Measurements from ENCODE around the gene WDR88. TPM values are rescaled to one million over a fixed set of nuclear protein-coding genes. Genes with fewer than 3 reads are reported as not detected.

WDR88 gene
- total and polyA plus RNA-seq, 2 donors from 2014 or later, result not detected

- H3K4me3 ChIP-seq (ENCODE audit: low read length in 3 of 3), result peak overlapping the region; percentile 1 to 52 (median 9)
- no peaks in the 10 kb centered on the region for H3K9me3 ChIP-seq (ENCODE audit: control insufficient read depth in 2 of 3, insufficient read depth in 1 of 3, low read length in 3 of 3)
- intact Hi-C loops (cut with DNase I), result no loop called here
- peaks cover 0 to 3% (median 0%) of the 10 kb centered on the region in 3 donors for H3K4me1 ChIP-seq (ENCODE audit: control insufficient read depth in 2 of 3, insufficient read depth in 2 of 3, low read depth in 1 of 3, low read length in 3 of 3)
- DNase-seq, result peak in 2 of 5 donors; percentile 61 to 69
- no peaks in the 10 kb centered on the region for H3K36me3 ChIP-seq (ENCODE audit: control insufficient read depth in 2 of 3, insufficient read depth in 3 of 3, low read length in 3 of 3)
- H3K27ac ChIP-seq (ENCODE audit: low read depth in 2 of 2, low read length in 2 of 2), result no peak overlapping the region
- peak overlapping the region in 1 of 3 donors; percentile 34 for H3K9ac ChIP-seq (ENCODE audit: low read length in 3 of 3)
- no peak for FAIRE-seq
- no peaks in the 10 kb centered on the region for H3K27me3 ChIP-seq (ENCODE audit: control insufficient read depth, insufficient read depth, low read length)
- no peak for TF ChIP-seq CTCF (IDR thresholded peaks at IDR 0.05; ENCODE audit: borderline replicate concordance, extremely low read depth, insufficient read depth)
These were observed 63.9 kb downstream of the WDR88 start for GRCh38 chr19:33195645-33196347.

GRCh38 chr19:33196446-33197193 lies 64.7 kb downstream of the WDR88 start:
- no peaks in the 10 kb centered on the region for H3K27me3 ChIP-seq (ENCODE audit: control insufficient read depth, insufficient read depth, low read length)
- DNase-seq (no peak), FAIRE-seq (no peak)
- H3K27ac ChIP-seq (ENCODE audit: low read depth in 2 of 2, low read length in 2 of 2), result no peak overlapping the region
- H3K9ac ChIP-seq (ENCODE audit: low read length in 3 of 3), result no peak overlapping the region
- no peaks in the 10 kb centered on the region for H3K36me3 ChIP-seq (ENCODE audit: control insufficient read depth in 2 of 3, insufficient read depth in 3 of 3, low read length in 3 of 3)
- peaks cover 0 to 3% (median 0%) of the 10 kb centered on the region in 3 donors for H3K4me1 ChIP-seq (ENCODE audit: control insufficient read depth in 2 of 3, insufficient read depth in 2 of 3, low read depth in 1 of 3, low read length in 3 of 3)
- no peaks in the 10 kb centered on the region for H3K9me3 ChIP-seq (ENCODE audit: control insufficient read depth in 2 of 3, insufficient read depth in 1 of 3, low read length in 3 of 3)
- no peak overlapping the region for H3K4me3 ChIP-seq (ENCODE audit: low read length in 3 of 3)
- TF ChIP-seq CTCF (IDR thresholded peaks at IDR 0.05; ENCODE audit: borderline replicate concordance, extremely low read depth, insufficient read depth), result no peak
- intact Hi-C loops (cut with DNase I), result no loop called here

DNA sequence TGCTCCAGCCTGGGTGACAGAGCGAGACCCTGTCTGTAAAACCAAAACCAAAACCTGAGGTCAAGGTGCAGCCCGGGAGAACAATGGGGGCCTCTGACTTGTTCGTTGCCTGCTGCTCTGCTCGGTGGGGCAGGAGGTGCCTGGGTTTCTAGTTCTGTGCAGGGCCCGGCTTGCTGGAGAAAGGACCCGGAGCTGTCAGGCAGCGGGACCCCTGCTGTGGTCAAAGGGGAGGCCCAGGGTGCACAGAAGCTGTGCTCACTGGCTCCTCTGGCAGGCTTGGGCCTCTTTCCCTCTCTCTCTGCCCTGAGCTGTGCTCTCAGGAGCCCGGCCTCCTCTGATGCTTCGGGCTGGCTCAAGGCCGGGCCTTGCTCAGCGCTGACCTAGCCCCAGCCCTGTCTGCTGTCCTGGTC lies 65.7 kb downstream of the WDR88 start:
- no peak for TF ChIP-seq CTCF (IDR thresholded peaks at IDR 0.05; ENCODE audit: borderline replicate concordance, extremely low read depth, insufficient read depth)

More for the DNA sequence above, 65.7 kb downstream of the WDR88 start:
- Histone ChIP-seq H3K27me3 (ENCODE audit: control insufficient read depth, insufficient read depth, low read length) (no peaks in the 10 kb centered on the region), H3K27ac (ENCODE audit: low read depth in 2 of 2, low read length in 2 of 2) (no peak overlapping the region), H3K9ac (ENCODE audit: low read length in 3 of 3) (no peak overlapping the region), H3K36me3 (ENCODE audit: control insufficient read depth in 2 of 3, insufficient read depth in 3 of 3, low read length in 3 of 3) (no peaks in the 10 kb centered on the region), H3K4me1 (ENCODE audit: control insufficient read depth in 2 of 3, insufficient read depth in 2 of 3, low read depth in 1 of 3, low read length in 3 of 3) (peaks cover 0 to 3% (median 0%) of the 10 kb centered on the region in 3 donors), H3K4me3 (ENCODE audit: low read length in 3 of 3) (no peak overlapping the region), H3K9me3 (ENCODE audit: control insufficient read depth in 2 of 3, insufficient read depth in 1 of 3, low read length in 3 of 3) (no peaks in the 10 kb centered on the region)
- FAIRE-seq, result no peak
- intact Hi-C loops (cut with DNase I), result no loop called here
- no peak for DNase-seq

Measured in kidney (tissue), 14 donors.